DOHH2 (cell line): Measurements from ENCODE around the gene INSM1.

ENCODE experiments used
- H3F3A ChIP-seq: fragments of 200-600 bp; sonication (generic), shearing (Covaris generic); 2 replicates; pipeline ENCODE4 v1.6.0; 2016; ENCODE audit warnings: antibody characterized with exemption, mild to moderate bottlenecking; ENCODE audit not compliant: control insufficient read depth, insufficient read depth
- H3K27ac ChIP-seq: fragments of 200-600 bp; sonication (generic); 2 replicates; pipeline ENCODE4 v1.5.1; 2014; ENCODE audit warnings: low read depth, mild to moderate bottlenecking, low read length, moderate library complexity
- H3K27me3 ChIP-seq: fragments of 200-600 bp; sonication (generic); 2 replicates; pipeline ENCODE4 v1.6.1; 2014; ENCODE audit warnings: mild to moderate bottlenecking, low read length, mixed read lengths; ENCODE audit not compliant: control insufficient read depth
- H3K36me3 ChIP-seq: fragments of 200-600 bp; sonication (generic); 2 replicates; pipeline ENCODE4 v1.6.1; 2014; ENCODE audit warnings: mild to moderate bottlenecking, low read length, moderate library complexity, mixed read lengths; ENCODE audit not compliant: control insufficient read depth
- H3K4me1 ChIP-seq: fragments of 200-600 bp; sonication (generic); 2 replicates; pipeline ENCODE4 v1.6.1; 2014; ENCODE audit warnings: mild to moderate bottlenecking, low read length, mixed read lengths; ENCODE audit not compliant: control insufficient read depth
- H3K4me2 ChIP-seq: fragments of 200-600 bp; sonication (generic); 2 replicates; pipeline ENCODE4 v1.6.0; 2014; ENCODE audit warnings: mild to moderate bottlenecking, low read length, moderate library complexity
- H3K4me3 ChIP-seq: fragments of 200-600 bp; sonication (generic); 2 replicates; pipeline ENCODE4 v1.5.1; 2014; ENCODE audit warnings: mild to moderate bottlenecking, low read length, mixed read lengths
- H3K79me2 ChIP-seq: fragments of 200-600 bp; sonication (generic); 2 replicates; pipeline ENCODE4 v1.6.1; 2014; ENCODE audit warnings: mild to moderate bottlenecking, low read length, mixed read lengths; ENCODE audit not compliant: control insufficient read depth
- H3K9me2 ChIP-seq: fragments of 200-600 bp; sonication (generic); replicated peaks from 2 replicates; pipeline ENCODE4 v1.6.1; 2014; ENCODE audit warnings: mild to moderate bottlenecking, low read length, mixed read lengths; ENCODE audit not compliant: control insufficient read depth
- H3K9me3 ChIP-seq: fragments of 200-600 bp; sonication (generic); 2 replicates; pipeline ENCODE4 v1.6.1; 2014; ENCODE audit warnings: antibody characterized with exemption, low read length, mixed read lengths; ENCODE audit not compliant: control insufficient read depth, insufficient read depth
- H4K20me1 ChIP-seq: fragments of 200-600 bp; sonication (generic); 2 replicates; pipeline ENCODE4 v1.6.0; 2014; ENCODE audit warnings: low read depth, mild to moderate bottlenecking, antibody characterized with exemption, low read length, moderate library complexity; ENCODE audit not compliant: control insufficient read depth, insufficient read depth
- CTCF ChIP-seq: fragments of 200-600 bp; sonication (generic); IDR thresholded peaks from one replicate; pipeline ENCODE4 v1.5.1; 2014; ENCODE audit warnings: antibody characterized with exemption, mild to moderate bottlenecking, low read depth, low read length; ENCODE audit not compliant: poor library complexity, severe bottlenecking
- EZH2phosphoT487 ChIP-seq: fragments of 200-600 bp; sonication (generic); IDR thresholded peaks from 2 replicates; pipeline ENCODE4 v1.6.1; 2017; ENCODE audit warnings: borderline replicate concordance, mild to moderate bottlenecking, antibody characterized with exemption, low read length, moderate library complexity, mixed read lengths

The INSM1 gene

GRCh38 chr20:20390393-20390792 is 22.5 kb downstream of the INSM1 start:
- TF ChIP-seq CTCF (no peak), EZH2phosphoT487 (no peak)

GRCh38 chr20:20391115-20391514 is 23.2 kb downstream of the INSM1 start:
- H3K9me3 ChIP-seq, result no peaks in the 10 kb centered on the region
- H3F3A ChIP-seq, result no peaks in the 10 kb centered on the region
- no peaks in the 10 kb centered on the region for H3K79me2 ChIP-seq
- no peaks in the 10 kb centered on the region for H3K4me1 ChIP-seq
- H3K9me2 ChIP-seq, result no peaks in the 10 kb centered on the region
- TF ChIP-seq EZH2phosphoT487 (no peak), CTCF (no peak)
- no peaks in the 10 kb centered on the region for H3K36me3 ChIP-seq
- no peak overlapping the region for H3K27ac ChIP-seq
- H3K27me3 ChIP-seq, result no peaks in the 10 kb centered on the region
- no peaks in the 10 kb centered on the region for H4K20me1 ChIP-seq
- no peak overlapping the region for H3K4me3 ChIP-seq
- no peak overlapping the region for H3K4me2 ChIP-seq

More at GRCh38 chr20:20390393-20390792, 22.5 kb downstream of the INSM1 start:
- no peaks in the 10 kb centered on the region for H3K4me1 ChIP-seq
- no peaks in the 10 kb centered on the region for H3K9me2 ChIP-seq
- H3K79me2 ChIP-seq, result no peaks in the 10 kb centered on the region
- H3K27me3 ChIP-seq, result no peaks in the 10 kb centered on the region
- H3K9me3 ChIP-seq, result no peaks in the 10 kb centered on the region
- no peaks in the 10 kb centered on the region for H4K20me1 ChIP-seq
- H3F3A ChIP-seq, result no peaks in the 10 kb centered on the region
- H3K4me2 ChIP-seq, result no peak overlapping the region
- H3K36me3 ChIP-seq, result no peaks in the 10 kb centered on the region
- no peak overlapping the region for H3K27ac ChIP-seq
- H3K4me3 ChIP-seq, result no peak overlapping the region

- H3K27me3 ChIP-seq, result no peaks in the 10 kb centered on the region
- H3K27ac ChIP-seq, result no peak overlapping the region
- no peaks in the 10 kb centered on the region for H3K36me3 ChIP-seq
- H3K79me2 ChIP-seq, result no peaks in the 10 kb centered on the region
- no peak for TF ChIP-seq CTCF
- no peak for TF ChIP-seq EZH2phosphoT487
- H3K4me2 ChIP-seq, result no peak overlapping the region
- no peaks in the 10 kb centered on the region for H3K4me1 ChIP-seq
- no peaks in the 10 kb centered on the region for H3K9me2 ChIP-seq
- no peaks in the 10 kb centered on the region for H3F3A ChIP-seq
- H3K4me3 ChIP-seq, result no peak overlapping the region
- no peaks in the 10 kb centered on the region for H3K9me3 ChIP-seq
- H4K20me1 ChIP-seq, result no peaks in the 10 kb centered on the region
These were observed 23.9 kb downstream of the INSM1 start for GRCh38 chr20:20391766-20392165.
